Endothelial cell of umbilical vein (primary cell): ENCODE data around the gene YBX1. TPM values are rescaled to one million over a fixed set of nuclear protein-coding genes. Genes with fewer than 3 reads are reported as not detected.

ENCODE experiments used
- BruUV-seq: library from RNA; stranded (reverse); fragments of 400-500 nt; replicated peaks from 2 replicates; lab custom pipeline; 2021; lab: Mats Ljungman, UMichigan
- CTCF ChIA-PET: fragments of 300-600, 350-600 bp; sonication (Branson Sonifier 250); formaldehyde crosslinking; loops from one replicate; lab custom pipeline; 2021; ENCODE audit warnings: antibody characterized with exemption, inconsistent platforms; lab: Charles Lee
- POLR2A ChIA-PET: fragments of 300-600, 350-600 bp; sonication (Branson Sonifier 250); formaldehyde crosslinking; loops from one replicate; lab custom pipeline; 2021; ENCODE audit warnings: antibody characterized with exemption, inconsistent platforms; lab: Charles Lee
- DNase-seq: peaks from one replicate; pipeline ENCODE4 v3.0.0-alpha.2; 2011; ENCODE audit warnings: low read depth, low spot score
- FAIRE-seq: peaks from 2 replicates; lab custom pipeline; 2011; peaks lifted over from hg19 to GRCh38; lab: Jason Lieb, UNC
- H2AFZ ChIP-seq: 2 replicates; pipeline ENCODE4 v1.6.0; 2012; ENCODE audit warnings: low read depth, low read length, control low read depth, inconsistent platforms
- H3K27ac ChIP-seq: 2 replicates; pipeline ENCODE4 v1.5.1; 2011; ENCODE audit warnings: low read depth, mild to moderate bottlenecking, control low read depth, low read length, moderate library complexity; ENCODE audit not compliant: insufficient read depth
- H3K27me3 ChIP-seq, 2 experiments: 2 replicates each; pipeline versions ENCODE4 v1.6.0 to v1.6.1; 2011; ENCODE audit warnings: low read length in 2 of 2, mixed read lengths in 1 of 2; ENCODE audit not compliant: control insufficient read depth in 2 of 2, insufficient read depth in 2 of 2
- H3K36me3 ChIP-seq, 2 experiments: 2 replicates in 1 of 2; 3 replicates in 1 of 2; pipeline ENCODE4 v1.5.1; 2011; ENCODE audit warnings: low read length in 2 of 2, mild to moderate bottlenecking in 1 of 2, moderate library complexity in 1 of 2; ENCODE audit not compliant: control insufficient read depth in 2 of 2, insufficient read depth in 2 of 2; ENCODE audit errors: extremely low read depth in 1 of 2
- H3K4me1 ChIP-seq: 3 replicates; pipeline ENCODE4 v1.5.1; 2011; ENCODE audit warnings: mild to moderate bottlenecking, low read length; ENCODE audit not compliant: control insufficient read depth, insufficient read depth; ENCODE audit errors: extremely low read depth
- H3K4me2 ChIP-seq: 2 replicates; pipeline ENCODE4 v1.6.1; 2011; ENCODE audit warnings: low read length, control low read depth, mixed read lengths; ENCODE audit not compliant: insufficient read depth
- H3K4me3 ChIP-seq, 3 experiments: fragments of 200-600 bp in 1 of 3; sonication (generic), shearing (Covaris generic) in 1 of 3; replicated peaks in 1 of 3; 2 replicates each; pipeline ENCODE4 v1.5.1; 2011 to 2016; ENCODE audit warnings: control low read depth in 3 of 3, low read length in 3 of 3, mild to moderate bottlenecking in 2 of 3, inconsistent platforms in 1 of 3, low read depth in 1 of 3, moderate library complexity in 1 of 3; ENCODE audit not compliant: insufficient read depth in 1 of 3
- H3K79me2 ChIP-seq: 2 replicates; pipeline ENCODE4 v1.6.0; 2012; ENCODE audit warnings: low read length, inconsistent platforms; ENCODE audit not compliant: control insufficient read depth, insufficient read depth
- H3K9ac ChIP-seq: replicated peaks from 2 replicates; pipeline ENCODE3; 2011; ENCODE audit warnings: low read length, control low read depth; ENCODE audit not compliant: insufficient read depth; ENCODE audit errors: extremely low read depth
- H3K9me1 ChIP-seq: replicated peaks from 3 replicates; pipeline ENCODE4 v1.6.0; 2011; ENCODE audit warnings: mild to moderate bottlenecking, low read length; ENCODE audit not compliant: control insufficient read depth, insufficient read depth; ENCODE audit errors: extremely low read depth
- H3K9me3 ChIP-seq: replicated peaks from 2 replicates; pipeline ENCODE4 v1.5.1; 2012; ENCODE audit warnings: low read length, inconsistent platforms; ENCODE audit not compliant: control insufficient read depth, insufficient read depth
- H4K20me1 ChIP-seq: replicated peaks from 2 replicates; pipeline ENCODE3; 2011; ENCODE audit warnings: mild to moderate bottlenecking, low read length; ENCODE audit not compliant: control insufficient read depth, insufficient read depth; ENCODE audit errors: extremely low read depth
- EZH2 ChIP-seq: IDR thresholded peaks from 2 replicates; pipeline ENCODE4 v1.6.1; 2012; ENCODE audit warnings: borderline replicate concordance, low read depth, mild to moderate bottlenecking, moderate library complexity, low read length, inconsistent platforms; ENCODE audit not compliant: severe bottlenecking
- GATA2 ChIP-seq: IDR thresholded peaks from 2 replicates; pipeline ENCODE4 v1.7.0; 2011; ENCODE audit warnings: low read depth, mild to moderate bottlenecking, moderate library complexity, mixed read lengths, low read length; ENCODE audit not compliant: insufficient read length, insufficient read depth
- MYC ChIP-seq: IDR thresholded peaks from one replicate; pipeline ENCODE4 v1.6.1; 2011; ENCODE audit warnings: mild to moderate bottlenecking, low read depth, low read length
- POLR2A ChIP-seq: IDR thresholded peaks from 2 replicates; pipeline ENCODE4 v1.6.1; 2012; ENCODE audit warnings: low read depth, mild to moderate bottlenecking, control low read depth, low read length
- POLR2AphosphoS5 ChIP-seq: IDR thresholded peaks from 2 replicates; pipeline ENCODE4 v1.6.1; 2012; ENCODE audit warnings: low read depth, mild to moderate bottlenecking, control low read depth, low read length, moderate library complexity; ENCODE audit not compliant: insufficient read depth
- dilution Hi-C: fragments of 300-500 bp; cut with MboI; formaldehyde crosslinking; loops from one replicate; pipeline ENCODE4 v1.15.0; 2019; ENCODE audit warnings: low sequenced_read_pairs; ENCODE audit not compliant: extremely low pct_ligation_motif_present
- intact Hi-C: fragments of 100-400 bp; cut with micrococcal nuclease; formaldehyde crosslinking; loops from one replicate; pipeline ENCODE4 v1.10.0; 2022
- polyA plus RNA-seq, 4 experiments: library from polyadenylated mRNA; depleted of rRNA in 3 of 4; stranded (reverse) in 3 of 4; unstranded in 1 of 4; fragments of >200 nt; gene quantifications; 2 replicates each; pipeline versions ENCODE4 v1.2.1 to v1.2.3, GENCODE V29; 2011 to 2012; ENCODE audit warnings: missing spikeins in 1 of 4
- total RNA-seq: library from RNA; stranded (reverse); gene quantifications from 2 replicates; pipeline ENCODE4 v1.2.3, GENCODE V29; 2021
- TF ChIP-seq, protein P1 (sequence below): IDR thresholded peaks from 2 replicates; pipeline ENCODE4 v1.6.1; 2011; ENCODE audit not compliant: insufficient read depth, insufficient read length

YBX1 gene
- total and polyA plus RNA-seq, 2 donors (not counting 3 experiments of a cell fraction or from before 2014, with no cell fraction given), result 430 to 783 TPM

DNA sequence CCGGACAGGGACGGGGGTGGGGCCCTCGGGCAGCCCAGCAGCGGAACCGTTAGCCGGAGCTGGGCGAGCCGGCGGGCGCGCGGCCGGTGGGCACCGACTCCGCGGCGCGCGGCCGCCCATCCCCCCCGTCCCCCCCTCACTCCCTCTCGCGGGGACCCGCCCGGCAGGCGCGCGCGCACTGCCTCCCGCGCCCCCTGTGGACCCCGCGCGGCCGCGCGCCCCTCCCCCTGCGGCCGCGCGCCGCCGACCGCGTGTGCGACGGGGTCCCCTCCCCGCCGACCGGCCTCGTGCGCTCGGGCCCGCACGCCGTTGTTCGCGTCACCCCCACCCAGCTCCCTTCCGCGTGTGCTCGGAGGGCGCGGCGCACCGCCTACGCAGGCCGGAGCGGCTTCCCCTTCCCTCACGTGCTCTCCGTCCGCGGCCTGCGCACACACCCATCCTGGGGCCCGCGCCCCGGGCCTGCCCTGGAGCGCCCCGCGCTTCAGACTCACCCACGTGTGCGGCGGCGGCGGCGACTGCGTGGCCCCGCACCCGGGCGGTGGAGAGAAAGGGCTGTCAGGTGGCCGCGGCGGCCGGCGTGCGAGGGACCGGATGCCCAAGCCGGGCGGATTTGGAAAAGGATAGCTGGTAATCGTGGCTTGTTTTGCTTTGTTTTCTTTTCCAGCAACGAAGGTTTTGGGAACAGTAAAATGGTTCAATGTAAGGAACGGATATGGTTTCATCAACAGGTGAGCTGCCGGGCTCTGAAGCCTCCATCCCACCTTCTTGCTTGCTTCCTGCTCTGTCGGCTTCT, 717 bp downstream of the YBX1 start:
- Histone ChIP-seq H3K36me3 (no peaks in the 10 kb centered on the region), H3K9me1 (no peaks in the 10 kb centered on the region), H2AFZ (no peak overlapping the region), H3K9ac (peak overlapping the region; percentile 84), H3K27ac (peak overlapping the region; percentile 61), H3K27me3 (no peaks in the 10 kb centered on the region), H3K4me1 (peaks cover 41% of the 10 kb centered on the region), H3K9me3 (no peaks in the 10 kb centered on the region), H3K79me2 (peaks cover 64% of the 10 kb centered on the region), H4K20me1 (peaks cover 27% of the 10 kb centered on the region), H3K4me2 (peak overlapping the region; percentile 85), H3K4me3 (peak overlapping the region; percentile 76 to 99 (median 95))
- dilution Hi-C loops, result no loop called here
- BruUV-seq, result no TSS peak
- CTCF ChIA-PET, result interaction anchor here (0.7 to 2.2 kb wide), 10 partner anchors 9 to 105 kb away, joined by 3 to 8 read pairs (median 4); partner anchors contain the start of genes C1orf50, P3H1 and PPIH
- peak; percentile 50 for DNase-seq
- no peak for FAIRE-seq
- POLR2A ChIA-PET, result interaction anchor here (0.5 to 1.6 kb wide), 8 partner anchors 9 to 238 kb away, joined by 3 to 10 read pairs (median 4); partner anchors contain the start of genes C1orf50 and PPIH
- peak; percentile 48 for TF ChIP-seq POLR2A
- TF ChIP-seq, protein P1, sequence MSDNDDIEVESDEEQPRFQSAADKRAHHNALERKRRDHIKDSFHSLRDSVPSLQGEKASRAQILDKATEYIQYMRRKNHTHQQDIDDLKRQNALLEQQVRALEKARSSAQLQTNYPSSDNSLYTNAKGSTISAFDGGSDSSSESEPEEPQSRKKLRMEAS, result peak; percentile 66
- TF ChIP-seq POLR2AphosphoS5, result peak; percentile 46
- TF ChIP-seq MYC, result peak; percentile 89
- TF ChIP-seq EZH2, result no peak
- no peak for TF ChIP-seq GATA2
- intact Hi-C loops, result loop anchor here (1.0 to 10.0 kb wide), 5 partner anchors 9 to 348 kb away; partner anchors contain the start of genes C1orf50, FOXJ3, P3H1 and PPIH
